DMS 273 treated with DMSO at 0.1 percent for 48 hours (cell line): ENCODE data around the gene ARHGAP42.

ENCODE experiments used
- DNase-seq: peaks from one replicate; lab custom pipeline; 2025; lab: John Stamatoyannopoulos, UW

Gene ARHGAP42

DNA sequence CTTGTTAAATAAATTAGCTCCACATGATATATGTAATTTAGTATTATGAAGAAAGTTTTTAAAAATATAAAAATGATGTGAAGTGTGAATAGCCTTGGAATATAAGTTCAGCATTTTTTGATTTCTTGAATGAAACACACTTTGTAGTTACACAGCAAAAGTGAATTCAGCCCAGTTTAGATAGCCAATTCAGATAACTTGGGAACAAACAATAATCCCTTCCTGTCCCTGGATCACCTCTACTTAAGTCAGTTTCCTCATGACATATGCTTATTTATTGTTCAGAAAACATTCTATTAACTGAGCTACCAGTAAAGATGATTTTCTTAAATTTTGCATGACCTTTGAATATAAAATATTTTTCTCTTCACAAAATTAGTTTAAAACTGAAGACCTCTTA lies 335.2 kb downstream of the ARHGAP42 start:
- no peak for DNase-seq

DNA sequence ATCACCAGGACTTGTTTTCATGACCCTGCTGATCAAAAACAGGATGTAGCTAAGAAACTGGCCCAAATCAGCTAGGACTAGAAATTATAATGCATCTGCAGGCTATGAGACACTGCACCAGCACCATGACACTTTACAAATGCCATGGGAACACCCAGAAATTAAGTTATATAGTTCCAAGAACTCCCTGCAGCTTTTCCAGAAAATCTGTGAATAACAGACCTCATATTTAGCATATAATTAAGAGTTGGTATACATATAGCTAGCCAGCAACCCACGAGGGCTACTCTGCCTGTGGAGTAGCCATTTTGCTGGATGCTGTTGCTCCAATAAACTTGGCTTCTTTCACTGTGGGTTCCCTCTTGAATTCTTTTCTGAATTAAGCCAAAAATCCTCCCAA lies 341.6 kb downstream of the ARHGAP42 start:
- no peak for DNase-seq

DNA sequence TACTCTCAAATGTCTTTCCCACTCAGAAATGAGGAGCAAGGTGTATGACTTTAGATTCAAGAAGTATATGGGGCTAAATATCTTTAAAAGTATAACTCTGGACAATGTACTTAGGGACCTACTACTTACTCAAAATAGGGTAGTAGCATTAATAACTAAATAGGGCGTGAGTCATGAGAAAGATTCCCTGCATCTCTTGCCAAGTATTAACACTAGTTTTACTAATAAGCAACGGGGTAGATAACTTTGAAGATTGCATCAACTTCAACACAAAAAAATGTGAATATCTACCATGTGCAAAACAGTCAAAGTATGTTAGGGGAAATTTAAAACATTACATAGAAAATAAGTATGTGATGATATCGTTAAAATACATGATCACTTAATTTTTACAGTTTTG lies 342.9 kb downstream of the ARHGAP42 start:
- DNase-seq = no peak

DNA sequence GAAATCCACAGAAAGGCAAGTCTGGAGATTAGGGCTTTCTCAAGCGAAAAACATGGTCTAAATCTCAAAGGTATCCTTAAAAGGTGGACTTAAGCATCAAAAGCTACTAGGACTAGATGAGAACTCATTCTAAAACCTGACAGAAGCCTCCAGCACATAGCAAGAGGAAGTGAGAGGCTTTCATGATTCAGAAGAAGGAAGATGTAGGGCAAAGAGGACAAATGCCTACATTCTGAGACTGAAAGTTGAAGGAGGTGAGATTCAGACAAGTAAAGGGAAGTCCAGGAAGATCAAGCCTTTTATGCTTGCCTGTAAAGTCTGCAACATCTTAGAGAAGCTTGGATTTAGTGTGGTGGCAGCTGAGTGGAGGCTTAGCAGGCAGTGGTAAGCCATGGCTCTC lies 343.6 kb downstream of the ARHGAP42 start:
- DNase-seq = no peak

DNA sequence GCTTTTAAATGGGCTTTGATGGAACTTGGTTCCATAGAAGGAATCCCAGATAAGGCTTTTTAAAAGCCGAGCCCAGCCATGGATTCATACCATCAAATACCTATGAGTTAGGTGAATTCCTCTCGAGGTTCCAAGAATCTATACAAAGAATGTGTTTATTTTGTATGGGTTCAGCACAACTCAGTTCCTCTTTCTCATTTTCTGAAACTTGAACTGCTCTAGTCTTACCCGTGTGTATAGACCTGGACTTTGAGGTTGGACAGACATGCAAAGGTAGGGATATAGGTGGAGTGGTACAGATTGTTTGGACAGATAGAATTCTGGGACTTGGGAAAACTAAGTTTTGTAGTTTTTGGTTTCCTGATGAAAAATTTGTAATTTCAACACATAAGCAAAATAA lies 344.6 kb downstream of the ARHGAP42 start:
- DNase-seq = no peak

DNA sequence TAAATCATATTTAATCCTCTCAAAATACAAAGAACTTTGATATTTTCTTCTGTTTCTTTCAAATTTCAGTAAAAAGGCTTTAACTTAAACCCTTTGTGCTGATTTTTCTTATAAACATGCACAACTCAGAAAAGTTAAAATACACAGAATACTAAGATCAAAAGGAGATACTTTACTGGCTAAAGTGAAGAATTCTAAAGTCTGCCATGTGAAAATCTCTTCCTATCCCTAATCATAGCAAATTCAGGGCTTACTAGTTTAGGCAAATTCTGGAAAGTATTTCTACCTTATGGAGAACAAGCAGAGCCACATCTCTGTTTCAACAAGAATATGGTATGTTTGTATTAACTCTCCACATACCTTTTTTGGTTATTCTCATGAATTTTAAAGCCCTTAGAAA lies 345.9 kb downstream of the ARHGAP42 start:
- no peak for DNase-seq

DNA sequence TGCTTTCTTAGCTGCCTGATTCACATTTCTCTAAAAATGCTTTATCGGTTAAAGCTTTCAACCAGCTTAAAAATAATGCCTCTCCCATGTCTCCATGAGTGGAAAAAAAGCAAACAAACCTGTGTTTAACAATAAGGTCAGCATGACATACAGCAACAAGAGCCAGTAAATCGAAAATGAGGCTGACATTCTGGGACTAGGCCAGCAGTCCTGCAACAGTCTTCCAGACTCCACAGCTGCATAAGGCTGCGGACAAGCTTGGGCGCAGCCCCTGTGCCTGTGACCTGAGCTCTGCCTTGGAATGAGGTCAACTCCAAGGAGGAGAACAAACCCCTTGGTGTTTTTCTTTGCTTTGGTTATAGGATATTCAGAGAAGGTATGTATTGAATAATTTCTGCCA lies 347.0 kb downstream of the ARHGAP42 start:
- no peak for DNase-seq

DNA sequence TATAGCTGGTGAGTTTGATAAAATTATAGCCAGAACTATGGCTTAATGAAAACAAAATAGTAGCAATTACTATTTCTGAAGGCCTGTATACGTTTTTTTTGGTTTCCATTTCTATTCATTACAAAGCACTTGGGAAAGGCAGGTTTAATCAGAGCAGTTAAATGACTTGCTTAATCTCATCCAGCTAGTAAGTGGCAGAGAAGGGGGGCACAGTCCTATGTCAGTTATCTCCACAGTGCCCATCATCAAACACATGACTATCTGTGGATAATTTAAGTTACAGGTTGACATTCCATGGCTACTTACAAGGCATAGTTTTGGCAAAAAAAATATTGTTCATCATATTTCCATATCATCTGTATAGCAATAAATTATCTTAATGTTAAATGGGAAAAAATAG lies 348.8 kb downstream of the ARHGAP42 start:
- DNase-seq = no peak
